ENCODE results near the gene BMP8A.

- TF ChIP-seq POLR2A (IDR thresholded peaks at IDR 0.05) (no peak), POLR2AphosphoS5 (IDR thresholded peaks at IDR 0.05) (no peak), CTCF (IDR thresholded peaks at IDR 0.05) (no peak), EP300 (IDR thresholded peaks at IDR 0.05) (no peak)
Observed at GRCh38 chr1:39524591-39525365, 33.3 kb downstream of the BMP8A start.
